Heart left ventricle (tissue), 13 donors: ENCODE measurements around the gene SPATA33.

Source experiments
- POLR2A ChIP-seq, 2 donors: fragments of 450-650 bp; IDR thresholded peaks; one replicate each; pipeline ENCODE4 v1.6.1; 2017; ENCODE audit warnings: antibody characterized with exemption in 2 of 2, mild to moderate bottlenecking in 2 of 2, moderate library complexity in 2 of 2
- TF ChIP-seq, protein P1 (sequence below), 12 donors: fragments of 200-600 bp; sonication (generic) in 4 of 12; IDR thresholded peaks; one replicate each; pipeline versions ENCODE4 v1.5.0 to v1.8.0; 2018 to 2022; ENCODE audit warnings: antibody characterized with exemption in 12 of 12, mild to moderate bottlenecking in 5 of 12
- donor health status: ischemic (EF 13 %, LVEDD 7.1; RV severe dilation, severe dysfunction).
- donor health status: DM: no; HTN: yes; CAD: no.
- donor health status: DM: no; HTN: no; CAD: no.
- donor health status: ischemic (EF 25% LVEDD 6.9; RV normal size, moderate dysfunction).
- donor health status: ischemic (EF 25% LVEDD 5.7; RV mildly dilated, moderate dysfunction).
- donor health status: ischemic (EF 35%, LVEDD 5.7; RV mildly dilated, moderate dysfunction).
- donor health status: nonischemic (EF 11% LVEDD 7.7; RV severe dilation, severe dysfunction).
- donor health status: DM: yes; HTN: yes; CAD: no.
- donor health status: PGD.
- donor health status: ischemic (EF 29% LVEDD 5.4; RV normal size, mild dysfunction).
- donor health status: nonischemic (EF 23%, LVEDD 6.1; RV moderate dilation, normal function).

DNA sequence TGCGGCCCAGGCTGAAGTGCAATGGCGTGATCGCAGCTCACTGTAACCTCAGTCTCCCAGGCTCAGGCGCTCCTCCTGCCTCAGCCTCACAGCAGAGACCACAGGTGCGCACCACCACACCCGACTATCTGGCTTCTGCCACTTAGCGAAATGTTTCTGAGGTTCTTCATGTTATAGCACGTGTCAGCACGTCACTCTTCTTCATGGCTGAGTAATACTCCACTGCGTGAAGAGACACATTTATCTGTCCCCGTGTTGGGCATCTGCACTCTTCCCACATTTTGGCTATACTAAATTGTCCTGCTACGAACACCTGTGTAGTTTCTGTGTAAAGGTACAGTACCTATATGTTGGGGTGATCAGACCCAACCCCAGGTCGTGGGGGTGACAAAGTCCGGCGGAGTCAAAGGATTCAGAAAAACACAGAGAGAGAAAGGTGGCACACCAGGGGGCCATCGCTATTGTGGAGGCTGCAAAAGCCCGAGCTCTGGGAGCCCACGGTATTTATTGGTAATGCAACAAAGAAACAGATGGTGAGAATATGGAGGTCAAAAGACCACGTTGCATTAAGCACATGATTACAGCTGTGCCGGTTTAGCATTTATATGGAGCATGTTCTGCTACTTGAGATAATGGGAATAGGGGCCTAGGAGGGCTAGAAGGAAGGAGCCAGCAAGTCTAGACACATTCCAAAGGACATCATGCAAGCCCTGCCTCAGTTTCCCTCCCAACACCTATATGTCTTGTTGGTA is 45.0 kb upstream of the SPATA33 start:
- TF ChIP-seq, protein P1, sequence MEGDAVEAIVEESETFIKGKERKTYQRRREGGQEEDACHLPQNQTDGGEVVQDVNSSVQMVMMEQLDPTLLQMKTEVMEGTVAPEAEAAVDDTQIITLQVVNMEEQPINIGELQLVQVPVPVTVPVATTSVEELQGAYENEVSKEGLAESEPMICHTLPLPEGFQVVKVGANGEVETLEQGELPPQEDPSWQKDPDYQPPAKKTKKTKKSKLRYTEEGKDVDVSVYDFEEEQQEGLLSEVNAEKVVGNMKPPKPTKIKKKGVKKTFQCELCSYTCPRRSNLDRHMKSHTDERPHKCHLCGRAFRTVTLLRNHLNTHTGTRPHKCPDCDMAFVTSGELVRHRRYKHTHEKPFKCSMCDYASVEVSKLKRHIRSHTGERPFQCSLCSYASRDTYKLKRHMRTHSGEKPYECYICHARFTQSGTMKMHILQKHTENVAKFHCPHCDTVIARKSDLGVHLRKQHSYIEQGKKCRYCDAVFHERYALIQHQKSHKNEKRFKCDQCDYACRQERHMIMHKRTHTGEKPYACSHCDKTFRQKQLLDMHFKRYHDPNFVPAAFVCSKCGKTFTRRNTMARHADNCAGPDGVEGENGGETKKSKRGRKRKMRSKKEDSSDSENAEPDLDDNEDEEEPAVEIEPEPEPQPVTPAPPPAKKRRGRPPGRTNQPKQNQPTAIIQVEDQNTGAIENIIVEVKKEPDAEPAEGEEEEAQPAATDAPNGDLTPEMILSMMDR (IDR thresholded peaks at IDR 0.05), result no peak
- TF ChIP-seq POLR2A (IDR thresholded peaks at IDR 0.05), result no peak
